ENCODE data around the gene EEF1A2.

Gene EEF1A2

DNA sequence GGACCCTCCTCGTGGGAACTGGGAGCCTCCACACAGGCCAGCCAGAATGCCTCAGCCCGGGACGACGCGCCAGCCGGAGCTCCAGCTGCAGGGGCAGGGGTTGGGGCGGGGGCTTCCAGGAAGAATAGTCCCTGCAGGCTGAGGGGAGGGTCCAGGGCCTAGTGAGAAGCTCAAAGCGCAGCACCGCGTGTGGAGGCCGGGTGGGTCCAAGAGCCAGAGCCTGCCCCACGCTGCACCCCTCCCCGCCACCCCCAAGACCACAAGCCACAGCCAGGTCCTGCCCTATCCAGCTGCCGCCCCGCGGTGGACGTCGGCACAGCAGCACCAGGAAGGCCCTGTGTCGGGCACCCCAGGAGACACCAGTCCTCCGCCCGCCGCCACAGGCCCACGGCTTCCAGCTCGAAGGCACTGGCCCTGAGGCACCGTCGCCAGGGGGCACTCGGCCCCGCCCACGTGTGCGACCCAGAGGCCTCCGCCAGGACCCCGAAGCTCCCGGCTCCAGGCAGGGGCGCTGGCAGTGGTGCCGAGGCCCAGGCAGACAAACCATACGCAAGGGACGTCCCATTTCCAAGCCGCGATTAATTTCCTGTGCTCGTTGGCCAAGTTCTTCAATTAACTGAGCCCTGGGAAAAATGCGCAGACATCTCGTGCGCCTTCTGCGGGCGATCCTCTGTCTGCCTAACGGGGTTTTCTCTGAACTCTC, 45.9 kb downstream of the EEF1A2 start:
- Histone ChIP-seq H3K9me2 (ENCODE audit: low read depth, low read length) (no peaks in the 10 kb centered on the region), H3K27ac (ENCODE audit: low read depth, low read length, poor library complexity, severe bottlenecking) (no peak overlapping the region), H3K4me1 (ENCODE audit: insufficient read depth, low read length, severe bottlenecking) (no peaks in the 10 kb centered on the region), H2AFZ (ENCODE audit: low read length) (no peak overlapping the region), H3K9me3 (ENCODE audit: low read length) (no peaks in the 10 kb centered on the region), H3K9ac (ENCODE audit: low read length) (no peak overlapping the region), H3K4me2 (ENCODE audit: low read length) (no peak overlapping the region), H3K4me3 (ENCODE audit: low read depth, low read length, poor library complexity, severe bottlenecking) (no peak overlapping the region), H3K79me2 (ENCODE audit: insufficient read depth, low read length) (no peaks in the 10 kb centered on the region), H3F3A (ENCODE audit: insufficient read depth, low read length) (no peaks in the 10 kb centered on the region), H3K27me3 (ENCODE audit: insufficient read depth, low read length) (0 out of 2 replicates have a peak, but pooled peaks cover 8% of the 10 kb centered on the region), H3K36me3 (ENCODE audit: insufficient read depth, low read length) (no peaks in the 10 kb centered on the region), H4K20me1 (ENCODE audit: insufficient read depth, low read length) (no peaks in the 10 kb centered on the region)
- no peak for TF ChIP-seq EZH2 (IDR thresholded peaks at IDR 0.05; ENCODE audit: borderline replicate concordance, low read length)
- TF ChIP-seq, protein P1, sequence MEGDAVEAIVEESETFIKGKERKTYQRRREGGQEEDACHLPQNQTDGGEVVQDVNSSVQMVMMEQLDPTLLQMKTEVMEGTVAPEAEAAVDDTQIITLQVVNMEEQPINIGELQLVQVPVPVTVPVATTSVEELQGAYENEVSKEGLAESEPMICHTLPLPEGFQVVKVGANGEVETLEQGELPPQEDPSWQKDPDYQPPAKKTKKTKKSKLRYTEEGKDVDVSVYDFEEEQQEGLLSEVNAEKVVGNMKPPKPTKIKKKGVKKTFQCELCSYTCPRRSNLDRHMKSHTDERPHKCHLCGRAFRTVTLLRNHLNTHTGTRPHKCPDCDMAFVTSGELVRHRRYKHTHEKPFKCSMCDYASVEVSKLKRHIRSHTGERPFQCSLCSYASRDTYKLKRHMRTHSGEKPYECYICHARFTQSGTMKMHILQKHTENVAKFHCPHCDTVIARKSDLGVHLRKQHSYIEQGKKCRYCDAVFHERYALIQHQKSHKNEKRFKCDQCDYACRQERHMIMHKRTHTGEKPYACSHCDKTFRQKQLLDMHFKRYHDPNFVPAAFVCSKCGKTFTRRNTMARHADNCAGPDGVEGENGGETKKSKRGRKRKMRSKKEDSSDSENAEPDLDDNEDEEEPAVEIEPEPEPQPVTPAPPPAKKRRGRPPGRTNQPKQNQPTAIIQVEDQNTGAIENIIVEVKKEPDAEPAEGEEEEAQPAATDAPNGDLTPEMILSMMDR (IDR thresholded peaks at IDR 0.05; ENCODE audit: low read length), result no peak

DNA sequence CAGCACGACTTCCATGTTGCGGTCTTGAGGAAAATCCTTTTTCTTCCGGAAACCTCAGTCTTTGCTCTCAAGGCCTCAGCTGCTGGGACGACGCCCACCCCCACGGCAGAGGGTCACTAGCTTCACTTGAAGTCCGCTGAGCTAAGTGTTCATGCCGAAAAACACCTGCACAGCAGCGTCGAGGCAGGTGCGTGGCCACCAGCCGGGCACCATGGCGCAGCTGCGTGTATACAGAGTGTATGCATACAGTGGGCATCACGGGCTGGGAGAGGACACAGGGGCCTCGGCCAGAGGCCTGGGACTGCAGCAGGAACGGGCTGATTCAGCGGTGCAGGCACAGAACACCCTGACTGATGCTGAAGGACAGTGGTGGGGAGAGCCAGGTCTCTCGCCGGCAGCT, 46.5 kb downstream of the EEF1A2 start:
- Histone ChIP-seq H3K9me2 (ENCODE audit: low read depth, low read length) (no peaks in the 10 kb centered on the region), H4K20me1 (ENCODE audit: insufficient read depth, low read length) (no peaks in the 10 kb centered on the region), H3K27me3 (ENCODE audit: insufficient read depth, low read length) (0 out of 2 replicates have a peak, but pooled peaks cover 8% of the 10 kb centered on the region), H3F3A (ENCODE audit: insufficient read depth, low read length) (no peaks in the 10 kb centered on the region), H3K9me3 (ENCODE audit: low read length) (no peaks in the 10 kb centered on the region), H3K4me3 (ENCODE audit: low read depth, low read length, poor library complexity, severe bottlenecking) (no peak overlapping the region), H3K4me1 (ENCODE audit: insufficient read depth, low read length, severe bottlenecking) (no peaks in the 10 kb centered on the region), H3K4me2 (ENCODE audit: low read length) (no peak overlapping the region), H3K9ac (ENCODE audit: low read length) (no peak overlapping the region), H2AFZ (ENCODE audit: low read length) (no peak overlapping the region), H3K27ac (ENCODE audit: low read depth, low read length, poor library complexity, severe bottlenecking) (no peak overlapping the region), H3K79me2 (ENCODE audit: insufficient read depth, low read length) (no peaks in the 10 kb centered on the region), H3K36me3 (ENCODE audit: insufficient read depth, low read length) (no peaks in the 10 kb centered on the region)
- TF ChIP-seq, protein P1 (IDR thresholded peaks at IDR 0.05; ENCODE audit: low read length), result no peak
- no peak for TF ChIP-seq EZH2 (IDR thresholded peaks at IDR 0.05; ENCODE audit: borderline replicate concordance, low read length)

DNA sequence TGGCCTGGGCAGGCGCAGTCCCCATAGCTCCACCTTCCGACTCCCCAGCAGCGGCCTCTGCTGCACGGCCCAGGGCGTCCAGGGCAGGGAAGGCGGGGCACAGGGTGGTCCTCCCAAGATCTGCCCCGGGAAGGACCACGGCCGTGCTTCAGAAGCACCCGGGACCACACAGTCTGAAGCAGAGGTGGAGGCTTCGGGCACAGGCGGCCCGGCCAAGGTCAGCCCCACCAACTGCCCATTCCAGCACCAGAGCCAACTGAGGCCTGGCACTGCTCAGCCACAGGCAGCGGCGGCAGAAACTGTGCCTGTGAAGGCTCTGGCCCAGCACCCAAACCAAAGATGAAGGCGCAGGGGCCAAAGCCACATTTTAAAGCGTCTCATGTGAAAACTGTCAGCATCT, 47.1 kb downstream of the EEF1A2 start:
- no peaks in the 10 kb centered on the region for H4K20me1 ChIP-seq (ENCODE audit: insufficient read depth, low read length)
- H3K4me2 ChIP-seq (ENCODE audit: low read length), result no peak overlapping the region
- H3K9me2 ChIP-seq (ENCODE audit: low read depth, low read length), result no peaks in the 10 kb centered on the region
- no peaks in the 10 kb centered on the region for H3K36me3 ChIP-seq (ENCODE audit: insufficient read depth, low read length)
- H3K4me3 ChIP-seq (ENCODE audit: low read depth, low read length, poor library complexity, severe bottlenecking), result no peak overlapping the region
- H3K9ac ChIP-seq (ENCODE audit: low read length), result no peak overlapping the region
- no peak overlapping the region for H3K27ac ChIP-seq (ENCODE audit: low read depth, low read length, poor library complexity, severe bottlenecking)
- H3F3A ChIP-seq (ENCODE audit: insufficient read depth, low read length), result no peaks in the 10 kb centered on the region
- H3K79me2 ChIP-seq (ENCODE audit: insufficient read depth, low read length), result no peaks in the 10 kb centered on the region
- no peak overlapping the region for H2AFZ ChIP-seq (ENCODE audit: low read length)
- TF ChIP-seq EZH2 (IDR thresholded peaks at IDR 0.05; ENCODE audit: borderline replicate concordance, low read length), result no peak
- TF ChIP-seq, protein P1 (IDR thresholded peaks at IDR 0.05; ENCODE audit: low read length), result no peak
- 0 out of 2 replicates have a peak, but pooled peaks cover 8% of the 10 kb centered on the region for H3K27me3 ChIP-seq (ENCODE audit: insufficient read depth, low read length)
- no peaks in the 10 kb centered on the region for H3K9me3 ChIP-seq (ENCODE audit: low read length)
- no peaks in the 10 kb centered on the region for H3K4me1 ChIP-seq (ENCODE audit: insufficient read depth, low read length, severe bottlenecking)

All from OCI-LY1 (cell line).